Islet precursor cell (in vitro differentiated cells): ENCODE measurements around the gene GMNN.

Experiments used
- DNase-seq: peaks from one replicate; pipeline ENCODE4 v3.0.0-alpha.2; 2018

Gene GMNN

GRCh38 chr6:24818346-24818745 is 43.6 kb downstream of the GMNN start:
- no peak for DNase-seq

GRCh38 chr6:24821860-24822444 is 47.2 kb downstream of the GMNN start:
- no peak for DNase-seq

DNA sequence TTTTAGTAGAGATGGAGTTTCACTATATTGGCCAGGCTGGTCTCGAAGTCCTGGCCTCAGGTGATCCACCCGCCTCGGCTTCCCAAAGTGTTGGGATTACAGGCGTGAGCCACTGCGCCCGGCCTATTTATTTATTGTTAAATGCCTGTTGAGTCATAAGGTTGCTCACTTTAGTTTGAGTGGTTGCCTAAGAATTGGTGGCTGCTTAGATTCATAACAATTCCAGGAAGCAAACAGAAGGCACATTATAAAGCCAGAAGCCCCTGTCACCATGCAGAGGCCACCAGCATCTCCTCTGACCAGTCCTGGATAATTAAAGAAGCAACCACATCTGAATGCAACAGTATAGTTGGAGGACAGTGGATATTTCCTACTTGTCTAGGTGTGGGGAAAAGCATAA is 48.0 kb downstream of the GMNN start:
- no peak for DNase-seq

DNA sequence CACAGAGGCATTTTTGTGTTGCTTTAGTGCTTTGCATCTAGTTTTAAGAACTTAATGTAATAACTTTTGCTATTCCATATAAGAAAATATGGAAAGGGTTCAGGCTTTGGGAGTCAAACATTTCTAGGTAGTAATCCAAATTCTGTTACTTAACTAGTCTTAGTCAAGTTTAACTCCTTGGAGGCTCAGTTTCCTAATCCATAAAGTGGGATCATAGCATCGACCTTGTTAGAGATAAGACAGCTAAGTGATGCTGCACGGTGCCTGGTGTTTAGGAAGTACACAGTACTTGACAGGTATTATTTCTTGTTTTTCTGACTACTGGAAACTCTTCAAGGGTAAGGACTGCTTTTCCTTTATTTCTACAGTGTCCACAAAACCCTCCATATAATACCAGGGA is 48.4 kb downstream of the GMNN start:
- no peak for DNase-seq

DNA sequence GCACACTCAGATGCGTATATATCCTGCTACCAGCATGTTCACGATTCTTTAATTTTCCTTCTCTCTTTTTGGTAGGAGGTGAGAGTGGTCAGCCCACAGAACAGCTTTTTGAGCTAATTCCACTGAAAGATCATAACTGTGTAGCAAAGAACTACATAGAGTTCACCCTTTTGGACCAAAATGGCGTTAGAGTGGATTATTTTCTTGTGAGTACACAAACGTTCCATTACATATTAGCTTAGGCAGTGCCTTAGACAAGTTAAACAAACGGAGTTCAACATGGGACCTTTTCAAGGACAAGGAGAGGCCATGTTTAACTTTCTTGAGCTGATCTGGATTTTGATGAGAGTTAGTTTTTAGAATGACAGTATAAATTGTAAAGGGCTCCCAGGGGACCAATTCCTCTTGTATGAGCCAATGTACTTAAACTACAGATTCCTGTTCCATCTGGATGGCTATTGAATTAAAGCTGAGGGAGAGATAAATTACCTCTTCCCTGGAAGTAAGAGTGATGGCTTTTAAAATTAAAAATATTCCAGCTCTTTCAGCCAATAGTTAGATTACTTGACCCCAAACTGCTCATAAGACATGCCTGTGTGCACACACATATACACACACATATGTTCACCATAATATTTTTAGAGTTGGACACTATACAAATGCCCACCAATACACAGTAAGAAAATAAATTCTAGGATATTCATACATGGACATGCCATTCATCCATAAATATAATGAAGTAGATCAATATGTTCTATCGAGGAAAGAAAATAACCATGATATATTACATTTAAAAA is 49.6 kb downstream of the GMNN start:
- no peak for DNase-seq

GRCh38 chr6:24825130-24825630 is 50.4 kb downstream of the GMNN start:
- DNase-seq, result no peak

DNA sequence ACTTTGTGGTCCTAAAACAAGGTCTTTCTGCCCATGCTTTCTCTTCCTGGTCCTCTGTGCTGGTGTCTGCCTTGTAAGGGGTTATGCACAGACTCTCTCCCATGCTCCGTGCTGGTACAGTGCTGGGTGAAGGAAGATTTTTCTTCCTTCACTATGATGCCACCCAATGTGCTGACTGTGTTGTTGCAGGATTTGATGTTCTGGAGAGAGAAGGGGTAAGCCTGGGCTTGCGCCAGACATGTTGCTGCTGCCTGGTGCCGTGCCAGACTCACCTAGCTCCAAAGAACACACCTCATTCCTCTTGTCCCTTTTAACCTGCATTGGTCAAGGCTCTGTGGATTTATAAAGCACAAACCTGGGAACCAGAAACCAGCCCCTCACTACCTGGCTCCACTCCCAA is 52.4 kb downstream of the GMNN start:
- DNase-seq, result no peak

- DNase-seq, result no peak
These were observed 53.2 kb downstream of the GMNN start for GRCh38 chr6:24827970-24828369.

DNA sequence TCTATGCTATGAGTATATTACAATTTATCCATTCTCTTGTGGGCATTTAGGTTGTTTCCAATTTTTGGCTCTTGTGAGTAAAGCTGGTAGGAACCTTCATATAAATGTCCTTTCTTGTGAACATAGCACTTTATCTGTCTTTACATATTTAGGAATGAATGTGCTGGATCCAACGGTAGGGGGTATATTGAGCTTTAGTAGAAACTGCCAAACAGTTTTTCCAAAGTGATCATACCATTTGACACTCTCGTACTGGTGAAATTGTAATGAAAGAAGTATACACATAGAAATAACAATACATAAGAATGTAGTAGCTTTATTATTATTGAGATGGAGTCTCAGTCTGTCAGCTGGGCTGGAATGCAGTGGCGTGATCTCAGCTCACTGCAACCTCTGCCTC is 54.9 kb downstream of the GMNN start:
- DNase-seq, result no peak

- DNase-seq, result no peak
These were observed 57.3 kb downstream of the GMNN start for GRCh38 chr6:24831771-24832716.

DNA sequence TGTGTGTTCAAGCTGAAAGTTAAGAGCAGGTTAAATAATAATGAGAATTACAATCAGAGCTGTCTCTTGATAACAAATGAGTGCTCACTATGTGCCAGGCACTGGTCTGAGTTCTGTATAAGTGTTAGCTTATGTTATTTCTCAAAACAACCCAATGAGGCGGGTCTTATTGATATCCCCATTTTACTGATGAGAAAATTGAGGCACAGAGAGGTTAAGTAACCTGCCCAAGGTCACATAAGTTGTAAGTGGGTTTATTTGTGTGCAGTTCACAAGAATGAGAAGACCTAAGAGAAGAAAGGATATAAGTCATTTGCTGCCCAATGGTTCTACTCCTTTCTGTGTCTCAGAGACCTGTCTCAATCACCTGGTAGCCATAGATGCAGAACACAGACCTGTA is 58.1 kb downstream of the GMNN start:
- no peak for DNase-seq

- DNase-seq, result no peak
These were observed 59.1 kb downstream of the GMNN start for GRCh38 chr6:24833711-24834386.
